Suprapubic skin (tissue), 4 donors: ENCODE data around the gene LIPJ. TPM values are rescaled to one million over a fixed set of nuclear protein-coding genes. Genes with fewer than 3 reads are reported as not detected.

Experiments
- DNase-seq, 2 donors: peaks; one replicate each; pipeline ENCODE4 v3.0.0-alpha.2; 2019; ENCODE audit warnings: low spot score in 2 of 2
- H3K27ac ChIP-seq: fragments of 200-600 bp; sonication (generic); one replicate; pipeline ENCODE4 v1.5.1; 2019
- H3K27me3 ChIP-seq: fragments of 200-600 bp; sonication (generic); one replicate; pipeline ENCODE4 v1.5.1; 2019
- H3K36me3 ChIP-seq: fragments of 200-600 bp; sonication (generic); one replicate; pipeline ENCODE4 v1.5.1; 2019
- H3K4me1 ChIP-seq: fragments of 200-600 bp; sonication (generic); one replicate; pipeline ENCODE4 v1.5.1; 2019
- H3K4me3 ChIP-seq: fragments of 200-600 bp; sonication (generic); one replicate; pipeline ENCODE4 v1.5.1; 2019; ENCODE audit warnings: mild to moderate bottlenecking
- H3K9me3 ChIP-seq: fragments of 200-600 bp; sonication (generic); one replicate; pipeline ENCODE4 v1.5.1; 2019
- CTCF ChIP-seq, 2 donors: fragments of 200-600 bp in 1 of 2; fragments of 450-650 bp in 1 of 2; sonication (generic) in 1 of 2; IDR thresholded peaks; one replicate each; pipeline ENCODE4 v1.5.1; 2016 to 2019; ENCODE audit warnings: antibody characterized with exemption in 2 of 2, mild to moderate bottlenecking in 1 of 2, moderate library complexity in 1 of 2
- EP300 ChIP-seq: sonication (generic); formaldehyde crosslinking; IDR thresholded peaks from one replicate; pipeline ENCODE4 v1.6.1; 2017; ENCODE audit warnings: antibody characterized with exemption
- POLR2A ChIP-seq, 2 donors: fragments of 450-650 bp; IDR thresholded peaks; one replicate each; pipeline ENCODE4 v1.6.1; 2017; ENCODE audit warnings: antibody characterized with exemption in 2 of 2, mild to moderate bottlenecking in 2 of 2, moderate library complexity in 2 of 2
- POLR2AphosphoS5 ChIP-seq, 3 donors: sonication (generic); formaldehyde crosslinking; IDR thresholded peaks; one replicate each; pipeline ENCODE4 v1.6.1; 2017; ENCODE audit warnings: antibody characterized with exemption in 3 of 3
- WGBS: methylation state at CpG from one replicate; pipeline ENCODE4 v1.1.5; 2018; 5-methylcytosine and 5-hydroxymethylcytosine counted together
- total RNA-seq, 4 donors: library from RNA; depleted of rRNA; stranded (reverse); fragments of >200 nt; gene quantifications; one replicate each; pipeline ENCODE4 v1.1.0, GENCODE V29; 2016

The LIPJ gene
- total RNA-seq, 4 donors from 2014 or later = 0.15 to 0.48 (median 0.37) TPM

- 3% methylated on average over 1 of the region's 1 CpG for WGBS
- H3K36me3 ChIP-seq = no peaks in the 10 kb centered on the region
- no peaks in the 10 kb centered on the region for H3K9me3 ChIP-seq
- TF ChIP-seq POLR2AphosphoS5 (IDR thresholded peaks at IDR 0.05) (no peak), EP300 (no peak), CTCF (IDR thresholded peaks at IDR 0.05) (no peak), POLR2A (IDR thresholded peaks at IDR 0.05) (no peak)
- no peak for DNase-seq
- H3K27ac ChIP-seq = no peak overlapping the region
- no peaks in the 10 kb centered on the region for H3K4me1 ChIP-seq
- H3K4me3 ChIP-seq = no peak overlapping the region
- H3K27me3 ChIP-seq = no peaks in the 10 kb centered on the region
Observed at GRCh38 chr10:88565072-88565471, 21.5 kb upstream of the LIPJ start.

GRCh38 chr10:88582411-88582805, 4.2 kb upstream of the LIPJ start:
- TF ChIP-seq POLR2AphosphoS5 (IDR thresholded peaks at IDR 0.05) = no peak
- no peak for TF ChIP-seq POLR2A (IDR thresholded peaks at IDR 0.05)
- TF ChIP-seq CTCF (IDR thresholded peaks at IDR 0.05) = no peak
- no peak for TF ChIP-seq EP300
- Histone ChIP-seq H3K4me1 (peaks cover 6% of the 10 kb centered on the region), H3K9me3 (no peaks in the 10 kb centered on the region), H3K27ac (peak overlapping the region; percentile 87), H3K4me3 (peak overlapping the region; percentile 64), H3K36me3 (no peaks in the 10 kb centered on the region), H3K27me3 (no peaks in the 10 kb centered on the region)
- WGBS = 14% methylated on average over 4 of the region's 4 CpGs
- no peak for DNase-seq

GRCh38 chr10:88582806-88583583, 3.6 kb upstream of the LIPJ start, which contains the start of gene RNLS:
Gene RNLS (minus strand): TSS chr10:88583318.
- H3K36me3 ChIP-seq = no peaks in the 10 kb centered on the region
- no peaks in the 10 kb centered on the region for H3K9me3 ChIP-seq
- H3K27me3 ChIP-seq = no peaks in the 10 kb centered on the region
- peaks cover 6% of the 10 kb centered on the region for H3K4me1 ChIP-seq
- WGBS = 24% methylated on average over 11 of the region's 63 CpGs
- peak within 1 kb of the TSS; percentile 64 for H3K4me3 ChIP-seq
- peak in 1 of 2 donors; percentile 15 for TF ChIP-seq POLR2A (IDR thresholded peaks at IDR 0.05)
- TF ChIP-seq CTCF (IDR thresholded peaks at IDR 0.05) = peak; percentile 33 to 83
- peak in 1 of 3 donors; percentile 44 for TF ChIP-seq POLR2AphosphoS5 (IDR thresholded peaks at IDR 0.05)
- no peak for TF ChIP-seq EP300
- peak; percentile 78 to 81 for DNase-seq
- H3K27ac ChIP-seq = peak within 1 kb of the TSS; percentile 87

- TF ChIP-seq CTCF (IDR thresholded peaks at IDR 0.05) (no peak), EP300 (no peak), POLR2AphosphoS5 (IDR thresholded peaks at IDR 0.05) (no peak), POLR2A (IDR thresholded peaks at IDR 0.05) (no peak)
- H3K9me3 ChIP-seq = no peaks in the 10 kb centered on the region
- 59% methylated on average over 7 of the region's 7 CpGs for WGBS
- H3K4me3 ChIP-seq = peak overlapping the region; percentile 64
- H3K27me3 ChIP-seq = no peaks in the 10 kb centered on the region
- peak overlapping the region; percentile 87 for H3K27ac ChIP-seq
- H3K36me3 ChIP-seq = no peaks in the 10 kb centered on the region
- no peak for DNase-seq
- peaks cover 6% of the 10 kb centered on the region for H3K4me1 ChIP-seq
Observed at GRCh38 chr10:88583584-88583957, 3.0 kb upstream of the LIPJ start.

GRCh38 chr10:88592381-88592780, 5.8 kb downstream of the LIPJ start:
- H3K27me3 ChIP-seq = no peaks in the 10 kb centered on the region
- H3K27ac ChIP-seq = no peak overlapping the region
- DNase-seq = no peak
- H3K4me1 ChIP-seq = no peaks in the 10 kb centered on the region
- H3K9me3 ChIP-seq = no peaks in the 10 kb centered on the region
- no peak for TF ChIP-seq POLR2A (IDR thresholded peaks at IDR 0.05)
- TF ChIP-seq EP300 = no peak
- no peak for TF ChIP-seq POLR2AphosphoS5 (IDR thresholded peaks at IDR 0.05)
- TF ChIP-seq CTCF (IDR thresholded peaks at IDR 0.05) = no peak
- H3K36me3 ChIP-seq = no peaks in the 10 kb centered on the region
- 68% methylated on average over 1 of the region's 1 CpG for WGBS
- no peak overlapping the region for H3K4me3 ChIP-seq
